HG03139 (cell line): ENCODE results near the gene UST.

ENCODE experiments used
- ATAC-seq: cut with Tn5 transposase; IDR thresholded peaks from one replicate; pipeline ENCODE4 v1.9.1; 2021; ENCODE audit not compliant: unreplicated experiment

UST gene

GRCh38 chr6:148746363-148747144 is at the start of gene UST:
UST (plus strand) TSS chr6:148747030; CDS start chr6:148747431, 401 bp downstream.
- ATAC-seq, result peak; percentile 47

DNA sequence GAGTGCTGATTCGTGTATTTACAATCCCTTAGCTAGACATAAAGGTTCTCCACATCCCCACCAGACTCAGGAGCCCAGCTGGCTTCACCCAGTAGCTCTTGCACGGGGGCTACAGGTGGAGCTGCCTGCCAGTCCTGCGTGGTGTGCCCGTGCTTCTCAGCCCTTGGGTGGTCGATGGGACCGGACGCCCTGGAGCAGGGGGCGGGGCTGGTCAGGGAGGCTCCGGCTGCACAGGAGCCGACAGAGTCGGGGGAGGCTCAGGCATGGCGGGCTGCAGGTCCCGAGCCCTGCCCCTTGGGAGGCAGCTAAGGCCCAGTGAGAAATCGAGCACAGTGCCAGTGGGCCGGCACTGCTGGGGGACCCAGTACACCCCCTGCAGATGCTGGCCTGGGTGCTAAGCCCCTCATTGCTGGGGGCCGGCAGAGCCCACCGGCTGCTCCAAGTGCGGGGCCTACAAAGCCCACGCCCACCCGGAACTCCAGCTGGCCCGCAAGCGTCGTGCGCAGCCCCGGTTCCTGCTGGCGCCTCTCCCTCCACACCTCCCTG is 48.9 kb upstream of the UST start:
- no peak for ATAC-seq

GRCh38 chr6:148698671-148699180 is 48.1 kb upstream of the UST start:
- no peak for ATAC-seq

DNA sequence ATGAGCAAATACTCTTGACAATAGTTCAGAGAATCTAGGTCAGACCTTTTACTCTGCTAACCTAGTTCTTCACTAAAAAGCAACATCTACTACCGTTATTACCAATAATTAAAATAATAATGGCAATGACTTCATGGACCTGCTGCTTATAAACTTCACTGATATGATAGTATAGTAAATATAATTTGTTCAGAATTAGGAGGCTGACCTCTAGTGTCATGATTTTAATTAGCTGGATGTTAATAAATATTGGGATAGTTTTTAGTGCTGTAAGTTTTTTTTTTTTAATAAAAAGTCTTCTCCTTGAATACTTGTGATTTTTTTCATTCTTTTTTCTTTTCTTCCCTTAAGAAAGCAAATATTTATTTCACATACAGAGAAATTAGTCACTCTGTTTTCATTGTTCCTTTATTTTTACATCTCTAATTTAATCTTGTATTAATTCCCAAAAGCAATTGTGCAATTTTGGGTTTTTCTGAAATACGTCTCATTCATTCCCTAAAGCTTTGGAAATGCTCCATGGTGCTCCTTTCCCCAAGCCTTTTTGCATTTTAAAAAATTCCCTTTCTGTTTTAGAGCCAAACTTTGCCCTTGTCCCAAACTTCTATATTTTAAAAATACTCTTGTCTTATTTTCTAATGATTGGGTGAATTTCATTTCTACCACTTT is 46.6 kb upstream of the UST start:
- ATAC-seq, result no peak

- ATAC-seq, result peak; percentile 74
Observed at GRCh38 chr6:148700741-148701311, 46.0 kb upstream of the UST start.

DNA sequence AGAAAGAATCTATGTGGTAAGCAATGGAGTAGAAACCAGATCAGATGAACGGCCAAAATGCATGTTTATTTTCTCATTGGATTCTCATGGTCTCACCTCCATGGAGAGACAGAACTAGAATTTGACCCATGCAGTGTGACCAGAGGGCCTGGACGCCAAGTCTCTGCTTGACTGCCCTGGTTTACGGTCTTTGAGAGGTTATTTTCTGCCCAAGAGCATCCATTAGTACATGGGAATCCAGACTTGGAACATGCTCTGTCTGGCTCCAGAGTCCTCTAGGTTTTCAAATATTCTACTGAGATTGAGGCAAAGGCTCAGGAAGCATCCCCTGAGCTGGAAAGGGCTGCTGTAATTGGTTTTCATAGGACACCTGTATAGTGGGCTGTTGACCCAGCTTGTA is 45.5 kb upstream of the UST start:
- no peak for ATAC-seq

DNA sequence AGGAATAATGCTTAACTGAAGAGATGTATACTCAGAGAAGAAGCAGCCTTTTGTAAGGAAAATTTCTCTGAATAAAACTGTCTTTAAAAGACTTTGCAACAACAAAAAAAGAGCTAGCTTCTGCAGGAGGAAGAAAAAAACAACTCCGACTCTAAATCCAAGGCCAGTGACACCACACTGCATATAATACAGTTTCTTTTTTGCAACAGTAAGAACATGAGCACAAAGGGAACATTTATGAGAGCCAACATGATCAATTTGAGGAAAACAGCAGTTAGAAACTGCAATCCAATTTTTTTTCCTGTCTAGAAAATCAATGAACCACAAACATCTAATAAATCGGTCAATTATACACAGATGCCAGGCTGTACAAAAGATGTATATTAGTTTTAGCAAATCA is 42.9 kb upstream of the UST start:
- no peak for ATAC-seq

DNA sequence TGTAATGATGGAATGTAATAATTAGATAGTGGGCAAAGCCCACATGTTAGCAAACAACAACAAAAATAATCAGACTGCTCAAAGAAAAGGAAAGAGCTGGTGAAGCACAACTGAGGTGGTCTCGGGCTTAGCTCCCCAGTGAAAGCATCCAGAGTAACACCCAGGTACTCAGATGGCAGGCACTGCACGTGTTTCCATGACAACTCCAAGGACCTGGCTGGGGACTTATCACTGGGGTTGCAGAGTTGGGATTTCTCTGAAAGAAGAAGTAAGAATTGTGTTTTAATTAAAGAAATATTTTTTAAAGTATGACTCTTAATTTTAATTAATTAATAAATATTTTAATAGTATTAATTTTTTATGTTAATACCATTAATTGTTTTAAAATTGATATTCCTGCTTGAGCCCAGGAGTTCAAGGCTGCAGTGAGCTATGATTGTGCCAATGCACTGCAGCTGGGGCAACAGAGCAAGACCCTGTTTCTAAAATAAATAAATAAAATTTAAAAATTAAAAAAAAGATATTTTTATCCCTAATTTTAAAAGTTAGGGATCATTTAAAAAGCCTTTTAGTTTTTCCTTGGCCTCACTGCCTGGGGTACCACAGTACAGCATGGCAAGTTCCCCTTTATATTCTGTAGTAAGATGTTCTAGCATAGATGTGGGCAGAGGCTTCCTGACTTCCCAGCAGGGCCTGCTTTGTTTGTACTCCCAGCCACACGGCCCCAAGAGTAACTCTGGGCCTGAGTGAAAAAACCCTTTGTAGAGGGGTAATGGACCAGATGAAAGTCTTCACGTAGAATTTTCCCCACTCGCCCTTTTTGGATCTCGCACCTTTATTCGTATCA is 42.2 kb upstream of the UST start:
- ATAC-seq, result no peak

DNA sequence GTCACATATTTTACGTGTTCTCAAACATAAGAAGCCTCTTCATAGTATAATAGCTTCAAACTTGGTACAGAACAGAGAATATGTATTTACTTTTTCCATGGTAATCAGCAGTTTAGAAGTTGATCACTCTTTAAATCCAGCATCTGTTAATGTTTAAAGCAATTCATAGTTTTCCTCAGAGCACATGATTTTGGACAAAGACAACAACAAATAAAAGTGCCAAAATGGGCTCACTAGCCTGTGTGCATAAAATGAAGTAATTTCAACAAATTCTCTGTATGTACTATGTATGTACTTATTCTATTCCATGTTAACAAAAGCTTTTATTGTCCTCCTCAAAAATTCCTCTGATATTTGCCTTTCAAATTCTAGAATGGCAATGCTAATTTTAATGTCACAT is 38.1 kb upstream of the UST start:
- no peak for ATAC-seq

- no peak for ATAC-seq
Observed at GRCh38 chr6:148709577-148709976, 37.3 kb upstream of the UST start.

DNA sequence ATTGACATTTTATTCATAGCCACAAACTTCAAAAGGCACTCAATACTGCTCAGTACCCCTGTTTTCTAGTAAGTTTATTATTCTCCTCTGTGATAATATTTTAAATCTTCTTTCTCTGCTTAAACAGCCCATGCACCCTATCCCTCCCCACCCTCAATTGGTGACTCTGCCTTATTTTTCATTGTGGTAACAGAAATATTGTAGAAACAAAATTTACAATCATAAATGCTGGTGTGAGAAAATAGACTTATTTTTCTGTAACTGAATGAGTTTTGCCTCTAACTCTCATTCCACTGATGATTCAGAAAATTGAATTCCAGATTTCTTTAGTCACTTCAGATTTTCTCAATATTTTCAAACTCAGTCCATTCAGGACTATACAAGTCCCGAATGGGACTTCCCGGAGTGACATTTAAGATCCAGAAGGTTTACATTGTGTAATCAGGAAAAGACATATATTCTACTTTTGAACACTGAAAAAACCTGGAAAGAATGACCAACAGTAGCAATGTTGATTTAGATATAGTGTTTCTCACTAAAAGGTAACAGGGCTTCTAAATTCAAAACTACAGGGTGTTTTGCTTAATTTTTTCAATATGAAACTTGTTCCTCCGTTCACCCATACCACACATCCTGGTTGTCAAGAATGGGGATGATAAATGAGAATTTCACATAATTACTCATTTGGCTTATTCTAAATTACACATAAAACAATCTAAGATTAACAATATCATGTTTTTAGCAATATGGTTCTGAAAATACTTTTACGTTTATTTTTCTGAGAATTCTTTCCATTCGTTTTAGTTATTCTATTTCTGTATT is 34.8 kb upstream of the UST start:
- no peak for ATAC-seq

- ATAC-seq, result no peak
Observed at GRCh38 chr6:148713033-148713738, 33.6 kb upstream of the UST start.

DNA sequence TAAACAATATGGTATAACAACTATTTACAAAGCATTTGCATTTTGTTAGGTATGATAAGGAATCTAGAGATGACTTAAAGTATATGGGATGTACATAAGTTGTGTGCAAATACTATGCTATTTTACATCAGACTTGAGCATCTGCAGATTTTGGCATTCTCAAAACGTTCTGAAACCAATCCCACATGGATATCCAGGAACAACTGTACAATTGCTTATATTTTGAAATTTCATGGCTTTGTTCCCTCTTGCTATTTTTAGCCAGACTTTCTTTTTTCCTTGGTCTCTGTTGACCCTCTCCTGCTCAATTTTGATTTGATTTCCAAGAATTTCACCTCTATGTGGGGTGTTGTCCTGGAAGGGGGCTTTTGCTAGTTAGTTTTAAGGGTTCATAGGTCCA is 32.9 kb upstream of the UST start:
- ATAC-seq, result no peak

DNA sequence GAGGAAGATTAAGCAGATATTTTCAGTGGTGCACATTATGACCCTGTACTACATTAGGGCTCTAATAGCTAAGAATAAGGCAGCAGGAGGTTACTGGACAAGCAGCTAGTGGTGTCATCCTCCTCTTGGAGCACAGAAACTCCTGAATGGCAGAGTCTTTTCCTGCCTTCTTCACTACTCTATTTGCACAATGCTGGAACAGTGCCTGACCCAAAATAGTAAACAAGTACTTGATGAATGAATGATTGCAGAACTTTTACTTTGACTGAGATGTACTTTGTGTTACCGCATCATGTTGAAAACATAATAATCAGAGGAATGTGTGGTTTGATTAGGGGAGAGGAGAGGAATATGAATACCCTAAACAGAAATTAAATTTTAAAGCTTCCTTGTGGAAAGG is 30.0 kb upstream of the UST start:
- no peak for ATAC-seq

DNA sequence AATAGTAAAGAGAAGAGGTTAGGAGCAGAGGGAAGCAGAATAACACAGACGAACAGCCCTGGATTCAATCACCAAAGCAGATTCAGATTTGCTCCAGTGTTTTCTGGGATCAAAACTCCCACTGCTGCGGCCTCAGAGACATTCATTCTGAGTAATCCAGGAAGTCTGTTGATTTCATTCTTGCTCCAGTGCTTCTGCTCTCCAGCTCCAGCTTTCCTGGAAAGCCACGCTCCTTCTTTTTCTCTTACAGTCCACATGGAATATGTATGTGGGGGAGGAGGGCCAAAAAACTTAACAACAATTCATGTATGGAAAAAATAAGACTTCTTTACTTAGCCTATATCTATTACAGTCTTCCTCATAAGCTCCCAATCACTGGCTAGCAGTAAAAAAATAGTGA is 26.4 kb upstream of the UST start:
- ATAC-seq, result no peak

DNA sequence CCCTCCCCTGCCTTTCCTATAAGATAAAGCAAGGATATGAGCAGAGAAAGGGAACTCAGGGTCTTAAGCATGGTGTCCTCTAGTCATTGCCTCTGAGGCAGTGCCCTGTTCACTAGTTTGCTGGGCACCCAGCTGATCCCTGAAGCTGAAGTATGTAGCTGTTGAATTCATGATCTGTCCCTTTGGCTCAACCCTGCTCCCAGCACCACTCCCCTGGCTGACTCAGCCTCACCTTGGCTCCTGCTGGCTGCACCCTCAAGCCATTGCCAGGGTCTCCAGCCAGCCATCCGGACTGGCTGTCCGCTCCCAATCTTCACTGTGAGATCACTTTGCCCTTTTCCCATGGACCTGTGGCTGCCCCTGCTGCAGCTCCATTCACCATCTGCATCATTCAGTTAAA is 25.9 kb upstream of the UST start:
- no peak for ATAC-seq

DNA sequence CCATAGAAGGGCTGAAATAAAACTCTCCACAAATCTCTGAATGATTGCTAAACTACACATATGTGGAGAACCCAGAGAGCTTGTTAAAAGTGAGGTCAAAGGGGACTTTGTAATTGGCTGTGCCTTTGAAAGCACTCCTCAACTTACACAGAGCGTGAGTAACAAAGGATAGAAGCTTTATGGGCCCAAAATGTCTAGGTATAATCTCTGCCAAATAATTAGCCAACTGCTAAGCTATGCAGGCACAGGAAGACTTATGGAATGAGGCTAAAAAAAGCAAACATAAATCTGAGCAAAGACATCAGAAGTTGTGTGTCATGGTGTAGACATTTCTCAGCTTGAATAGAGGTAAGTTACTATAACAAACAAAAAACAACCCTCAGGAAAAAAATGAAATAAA is 23.3 kb upstream of the UST start:
- ATAC-seq, result no peak

- no peak for ATAC-seq
Observed at GRCh38 chr6:148724428-148724827, 22.4 kb upstream of the UST start.

DNA sequence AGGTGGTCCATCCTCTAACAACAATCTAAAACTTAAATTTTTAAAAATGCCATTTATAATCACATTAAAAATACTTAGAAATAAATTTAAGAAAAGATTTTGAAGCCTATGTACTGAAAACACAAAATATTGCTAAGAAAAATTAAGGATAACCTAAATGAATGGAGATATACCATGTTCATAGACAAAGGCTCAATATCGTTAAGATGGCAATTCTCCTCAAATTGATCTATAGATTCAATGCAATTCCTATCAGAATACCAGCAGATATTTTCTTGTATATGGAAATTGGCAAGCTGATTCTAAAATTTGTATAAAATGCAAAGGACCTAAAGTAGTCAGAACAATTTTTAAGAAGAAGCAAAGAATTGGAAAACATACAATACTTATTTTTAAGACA is 19.7 kb upstream of the UST start:
- no peak for ATAC-seq
